OCI-LY1 (cell line): Measurements from ENCODE around the gene VSIR.

ENCODE experiments used
- H2AFZ ChIP-seq: fragments of 200-600 bp; sonication (generic), shearing (Covaris generic); 2 replicates; pipeline ENCODE4 v1.6.0; 2014; ENCODE audit warnings: antibody characterized with exemption, mild to moderate bottlenecking, low read length
- H3F3A ChIP-seq: fragments of 200-600 bp; sonication (generic), shearing (Covaris generic); 2 replicates; pipeline ENCODE4 v1.6.0; 2014; ENCODE audit warnings: mild to moderate bottlenecking, antibody characterized with exemption, low read length, moderate library complexity; ENCODE audit not compliant: insufficient read depth
- H3K27ac ChIP-seq: fragments of 200-600 bp; sonication (generic); 2 replicates; pipeline ENCODE4 v1.5.1; 2014; ENCODE audit warnings: low read length, mixed run types, mild to moderate bottlenecking, low read depth; ENCODE audit not compliant: poor library complexity, severe bottlenecking
- H3K27me3 ChIP-seq: fragments of 200-600 bp; sonication (generic); 2 replicates; pipeline ENCODE4 v1.6.0; 2014; ENCODE audit warnings: antibody characterized with exemption, mild to moderate bottlenecking, low read length, moderate library complexity; ENCODE audit not compliant: insufficient read depth
- H3K36me3 ChIP-seq: fragments of 200-600 bp; sonication (generic); 2 replicates; pipeline ENCODE4 v1.6.1; 2014; ENCODE audit warnings: mild to moderate bottlenecking, antibody characterized with exemption, low read length, moderate library complexity, mixed read lengths; ENCODE audit not compliant: insufficient read depth
- H3K4me1 ChIP-seq: fragments of 200-600 bp; sonication (generic); 2 replicates; pipeline ENCODE4 v1.5.1; 2014; ENCODE audit warnings: mild to moderate bottlenecking, low read length, moderate library complexity; ENCODE audit not compliant: insufficient read depth, severe bottlenecking
- H3K4me2 ChIP-seq: fragments of 200-600 bp; sonication (generic), shearing (Covaris generic); 2 replicates; pipeline ENCODE4 v1.6.1; 2014; ENCODE audit warnings: low read length
- H3K4me3 ChIP-seq: fragments of 200-600 bp; sonication (generic); 2 replicates; pipeline ENCODE4 v1.5.1; 2014; ENCODE audit warnings: low read length, low read depth, mild to moderate bottlenecking, mixed read lengths; ENCODE audit not compliant: poor library complexity, severe bottlenecking
- H3K79me2 ChIP-seq: fragments of 200-600 bp; shearing (Covaris generic); 2 replicates; pipeline ENCODE4 v1.6.1; 2016; ENCODE audit warnings: mixed run types, low read length, mixed read lengths; ENCODE audit not compliant: insufficient read depth
- H3K9ac ChIP-seq: fragments of 200-600 bp; sonication (generic), shearing (Covaris generic); 2 replicates; pipeline ENCODE4 v1.6.1; 2014; ENCODE audit warnings: mild to moderate bottlenecking, low read length, mixed read lengths
- H3K9me2 ChIP-seq: fragments of 200-600 bp; sonication (generic), shearing (Covaris generic); 2 replicates; pipeline ENCODE4 v1.6.1; 2014; ENCODE audit warnings: low read depth, mild to moderate bottlenecking, low read length, mixed read lengths
- H3K9me3 ChIP-seq: fragments of 200-600 bp; shearing (Covaris generic); 2 replicates; pipeline ENCODE4 v1.6.1; 2014; ENCODE audit warnings: low read length, mixed read lengths
- H4K20me1 ChIP-seq: fragments of 200-600 bp; sonication (generic), shearing (Covaris generic); 2 replicates; pipeline ENCODE4 v1.6.0; 2016; ENCODE audit warnings: mild to moderate bottlenecking, low read length; ENCODE audit not compliant: insufficient read depth
- EZH2 ChIP-seq: fragments of 200-600 bp; sonication (generic), shearing (Covaris generic); IDR thresholded peaks from 2 replicates; pipeline ENCODE4 v1.8.0; 2017; ENCODE audit warnings: borderline replicate concordance, mixed run types, mild to moderate bottlenecking, antibody characterized with exemption, low read length, moderate library complexity, mixed read lengths
- TF ChIP-seq, protein P1 (sequence below): fragments of 200-600 bp; sonication (generic), shearing (Covaris generic); IDR thresholded peaks from 2 replicates; pipeline ENCODE4 v1.5.1; 2017; ENCODE audit warnings: mild to moderate bottlenecking, antibody characterized with exemption, low read length, moderate library complexity, mixed read lengths

Gene VSIR

DNA sequence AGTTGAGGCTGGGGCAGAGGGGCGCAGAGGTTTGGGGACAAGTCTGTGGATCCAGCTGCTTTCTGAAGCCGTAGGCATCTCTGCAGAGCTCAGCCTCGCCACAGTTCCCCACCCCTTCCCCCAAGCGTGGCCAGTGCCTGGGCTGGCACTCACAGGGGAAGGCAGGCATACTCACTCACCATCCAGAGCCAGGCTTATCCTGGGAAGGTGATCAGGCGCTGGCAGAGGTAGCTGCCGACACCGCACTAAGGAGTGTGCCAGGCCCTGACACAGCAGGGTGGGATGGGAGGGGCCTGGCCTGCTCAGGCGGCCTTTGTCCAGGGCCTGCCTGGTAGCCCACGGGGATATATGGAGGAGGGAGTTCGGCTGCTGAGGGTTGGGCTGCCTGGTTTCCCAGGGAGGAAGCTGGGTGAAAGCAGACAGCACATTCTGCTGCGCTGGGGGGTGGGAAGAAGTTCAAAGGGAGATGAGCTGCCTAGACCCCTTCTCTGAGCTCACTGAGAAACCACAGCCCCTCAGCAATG, 15.9 kb downstream of the VSIR start:
- no peaks in the 10 kb centered on the region for H3K4me1 ChIP-seq
- no peak overlapping the region for H3K9ac ChIP-seq

DNA sequence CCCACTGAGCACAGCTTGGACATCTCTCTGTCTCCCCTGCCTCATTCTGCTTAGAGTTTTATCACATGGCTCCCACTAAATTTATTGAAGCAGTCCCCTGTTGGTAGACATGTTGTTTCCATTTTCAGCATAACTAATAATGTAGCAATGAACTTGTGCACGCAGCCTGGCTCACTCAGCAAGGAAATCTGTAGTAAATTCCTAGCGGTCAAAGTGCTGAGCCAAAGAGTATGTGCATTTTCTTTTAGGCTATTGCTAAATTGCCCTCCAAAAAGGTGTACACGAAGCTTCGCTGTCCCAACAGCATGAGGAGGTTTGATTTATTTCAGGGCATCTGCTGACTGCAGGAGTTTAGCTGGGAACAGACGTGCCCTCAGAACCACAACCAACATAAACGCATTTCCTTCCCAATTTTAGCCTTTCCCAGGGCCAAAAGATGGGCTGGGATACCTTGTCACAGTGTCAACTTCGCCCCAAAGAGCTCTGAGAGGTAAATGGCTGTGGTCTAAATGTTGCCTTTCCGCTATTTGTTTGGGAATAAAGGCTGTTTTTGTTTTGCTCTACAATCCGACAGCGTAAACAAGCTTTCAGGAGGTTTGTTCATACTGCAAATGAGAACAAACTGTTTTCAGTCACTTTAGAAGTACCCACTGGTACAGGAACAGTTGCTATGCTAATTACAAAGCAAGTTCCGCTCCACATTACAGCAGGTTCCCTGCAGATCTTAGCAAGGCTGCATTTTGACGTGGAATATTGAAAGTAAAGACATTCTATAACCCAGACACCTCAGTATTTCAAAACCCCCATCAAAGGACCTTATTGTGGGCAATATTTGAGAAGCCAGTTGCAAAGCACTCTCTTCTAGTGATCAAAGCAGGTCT, 16.8 kb downstream of the VSIR start:
- H4K20me1 ChIP-seq = no peaks in the 10 kb centered on the region
- no peaks in the 10 kb centered on the region for H3K4me1 ChIP-seq
- no peak overlapping the region for H3K4me2 ChIP-seq
- no peaks in the 10 kb centered on the region for H3F3A ChIP-seq
- H3K9me2 ChIP-seq = no peaks in the 10 kb centered on the region
- peaks cover 9% of the 10 kb centered on the region for H3K27me3 ChIP-seq
- no peak for TF ChIP-seq EZH2
- TF ChIP-seq, protein P1, sequence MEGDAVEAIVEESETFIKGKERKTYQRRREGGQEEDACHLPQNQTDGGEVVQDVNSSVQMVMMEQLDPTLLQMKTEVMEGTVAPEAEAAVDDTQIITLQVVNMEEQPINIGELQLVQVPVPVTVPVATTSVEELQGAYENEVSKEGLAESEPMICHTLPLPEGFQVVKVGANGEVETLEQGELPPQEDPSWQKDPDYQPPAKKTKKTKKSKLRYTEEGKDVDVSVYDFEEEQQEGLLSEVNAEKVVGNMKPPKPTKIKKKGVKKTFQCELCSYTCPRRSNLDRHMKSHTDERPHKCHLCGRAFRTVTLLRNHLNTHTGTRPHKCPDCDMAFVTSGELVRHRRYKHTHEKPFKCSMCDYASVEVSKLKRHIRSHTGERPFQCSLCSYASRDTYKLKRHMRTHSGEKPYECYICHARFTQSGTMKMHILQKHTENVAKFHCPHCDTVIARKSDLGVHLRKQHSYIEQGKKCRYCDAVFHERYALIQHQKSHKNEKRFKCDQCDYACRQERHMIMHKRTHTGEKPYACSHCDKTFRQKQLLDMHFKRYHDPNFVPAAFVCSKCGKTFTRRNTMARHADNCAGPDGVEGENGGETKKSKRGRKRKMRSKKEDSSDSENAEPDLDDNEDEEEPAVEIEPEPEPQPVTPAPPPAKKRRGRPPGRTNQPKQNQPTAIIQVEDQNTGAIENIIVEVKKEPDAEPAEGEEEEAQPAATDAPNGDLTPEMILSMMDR = no peak
- no peak overlapping the region for H3K4me3 ChIP-seq
- H3K9me3 ChIP-seq = no peaks in the 10 kb centered on the region
- H3K36me3 ChIP-seq = no peaks in the 10 kb centered on the region
- H3K27ac ChIP-seq = no peak overlapping the region
- H2AFZ ChIP-seq = no peak overlapping the region
- no peak overlapping the region for H3K9ac ChIP-seq
- no peaks in the 10 kb centered on the region for H3K79me2 ChIP-seq

More for the DNA sequence above, 15.9 kb downstream of the VSIR start:
- no peak overlapping the region for H2AFZ ChIP-seq
- H3K79me2 ChIP-seq = no peaks in the 10 kb centered on the region
- H3K36me3 ChIP-seq = no peaks in the 10 kb centered on the region
- H3K27me3 ChIP-seq = peaks cover 12% of the 10 kb centered on the region
- H3K9me2 ChIP-seq = no peaks in the 10 kb centered on the region
- no peaks in the 10 kb centered on the region for H3K9me3 ChIP-seq
- H3K4me2 ChIP-seq = no peak overlapping the region
- no peak overlapping the region for H3K27ac ChIP-seq
- H4K20me1 ChIP-seq = no peaks in the 10 kb centered on the region
- TF ChIP-seq EZH2 = no peak
- TF ChIP-seq, protein P1 = no peak
- no peak overlapping the region for H3K4me3 ChIP-seq
- H3F3A ChIP-seq = no peaks in the 10 kb centered on the region

DNA sequence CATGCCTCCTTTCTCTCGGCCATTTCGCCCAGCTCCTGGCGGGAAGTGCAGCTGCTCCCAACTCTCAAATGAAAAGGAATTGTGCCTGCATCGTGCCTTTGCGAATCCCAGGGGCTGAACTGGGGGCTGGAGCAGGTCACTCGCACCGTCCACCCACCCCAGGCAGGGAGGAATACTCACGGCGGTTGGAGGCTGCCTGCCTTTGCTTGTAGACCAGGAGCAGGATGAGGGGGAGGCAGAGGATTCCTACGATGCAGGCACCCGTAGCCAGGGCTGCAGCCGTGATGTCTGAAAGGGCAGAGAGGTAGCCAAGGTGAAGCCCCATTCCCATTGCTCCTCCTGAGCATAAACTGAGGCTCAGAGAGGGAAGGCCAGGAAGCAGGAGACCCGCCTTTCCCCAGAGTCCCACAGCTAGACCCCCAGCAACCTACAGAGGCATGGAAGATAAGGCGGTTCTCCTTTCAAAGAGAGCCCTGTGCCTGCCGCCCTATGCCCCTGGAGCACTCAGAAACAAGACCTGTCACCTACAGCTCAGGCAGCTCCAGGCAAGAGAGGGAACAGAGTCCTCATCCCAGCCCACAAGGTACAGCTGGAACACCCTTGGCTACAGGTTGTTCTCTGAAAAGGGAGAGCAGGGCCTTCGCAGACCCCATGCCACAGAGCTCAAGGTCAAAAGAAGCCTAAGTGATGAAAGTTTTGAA, 18.0 kb downstream of the VSIR start:
- H4K20me1 ChIP-seq = no peaks in the 10 kb centered on the region
- no peaks in the 10 kb centered on the region for H3K9me2 ChIP-seq
- no peak overlapping the region for H3K4me3 ChIP-seq
- no peaks in the 10 kb centered on the region for H3K9me3 ChIP-seq
- peaks cover 17% of the 10 kb centered on the region for H3K27me3 ChIP-seq
- no peaks in the 10 kb centered on the region for H3F3A ChIP-seq
- H3K36me3 ChIP-seq = no peaks in the 10 kb centered on the region
- H3K4me1 ChIP-seq = no peaks in the 10 kb centered on the region
- H3K27ac ChIP-seq = no peak overlapping the region
- H3K79me2 ChIP-seq = no peaks in the 10 kb centered on the region
- TF ChIP-seq, protein P1 = no peak
- TF ChIP-seq EZH2 = no peak
- H3K4me2 ChIP-seq = no peak overlapping the region
- no peak overlapping the region for H3K9ac ChIP-seq
- no peak overlapping the region for H2AFZ ChIP-seq
